HUES48 (cell line): ENCODE data around the gene ADAT2.
A peak's percentile ranks its signal among the peaks of the same experiment; 100 is the strongest.

Source experiments
- H3K27ac ChIP-seq: one replicate; pipeline ENCODE4 v1.7.0; 2013; ENCODE audit warnings: low read depth, low read length, inconsistent platforms
- H3K27me3 ChIP-seq: 2 replicates; pipeline ENCODE4 v1.6.1; 2013; ENCODE audit warnings: mild to moderate bottlenecking, low read length; ENCODE audit not compliant: control insufficient read depth, insufficient read depth
- H3K36me3 ChIP-seq: 2 replicates; pipeline ENCODE4 v1.6.1; 2013; ENCODE audit warnings: low read length; ENCODE audit not compliant: control insufficient read depth, insufficient read depth
- H3K4me1 ChIP-seq: 2 replicates; pipeline ENCODE4 v1.6.1; 2013; ENCODE audit warnings: mild to moderate bottlenecking, low read length; ENCODE audit not compliant: control insufficient read depth, insufficient read depth
- H3K4me3 ChIP-seq: 2 replicates; pipeline ENCODE4 v1.5.1; 2013; ENCODE audit warnings: mild to moderate bottlenecking, low read depth, low read length
- H3K9ac ChIP-seq: 2 replicates; pipeline ENCODE4 v1.6.1; 2013; ENCODE audit warnings: mild to moderate bottlenecking, low read depth, low read length, moderate library complexity
- H3K9me3 ChIP-seq: 2 replicates; pipeline ENCODE4 v1.6.1; 2013; ENCODE audit warnings: low read length; ENCODE audit not compliant: control insufficient read depth, insufficient read depth

Gene ADAT2

GRCh38 chr6:143441010-143441409, 9.5 kb downstream of the ADAT2 start:
- H3K27me3 ChIP-seq: no peaks in the 10 kb centered on the region
- H3K36me3 ChIP-seq: peaks cover 31% of the 10 kb centered on the region

GRCh38 chr6:143432588-143432987, 17.9 kb downstream of the ADAT2 start:
- Histone ChIP-seq H3K27ac (no peak overlapping the region), H3K4me1 (no peaks in the 10 kb centered on the region), H3K36me3 (peaks cover 66% of the 10 kb centered on the region), H3K9me3 (no peaks in the 10 kb centered on the region), H3K9ac (no peak overlapping the region), H3K27me3 (no peaks in the 10 kb centered on the region), H3K4me3 (no peak overlapping the region)

More at GRCh38 chr6:143441010-143441409, 9.5 kb downstream of the ADAT2 start:
- H3K27ac ChIP-seq: no peak overlapping the region
- peaks cover 9% of the 10 kb centered on the region for H3K4me1 ChIP-seq
- no peak overlapping the region for H3K9ac ChIP-seq
- no peak overlapping the region for H3K4me3 ChIP-seq
- H3K9me3 ChIP-seq: no peaks in the 10 kb centered on the region

- Histone ChIP-seq H3K27ac (no peak overlapping the region), H3K36me3 (peaks cover 55% of the 10 kb centered on the region), H3K9ac (no peak overlapping the region), H3K27me3 (no peaks in the 10 kb centered on the region), H3K9me3 (no peaks in the 10 kb centered on the region), H3K4me1 (no peaks in the 10 kb centered on the region), H3K4me3 (no peak overlapping the region)
These were observed 19.3 kb downstream of the ADAT2 start for GRCh38 chr6:143431226-143431625.

DNA sequence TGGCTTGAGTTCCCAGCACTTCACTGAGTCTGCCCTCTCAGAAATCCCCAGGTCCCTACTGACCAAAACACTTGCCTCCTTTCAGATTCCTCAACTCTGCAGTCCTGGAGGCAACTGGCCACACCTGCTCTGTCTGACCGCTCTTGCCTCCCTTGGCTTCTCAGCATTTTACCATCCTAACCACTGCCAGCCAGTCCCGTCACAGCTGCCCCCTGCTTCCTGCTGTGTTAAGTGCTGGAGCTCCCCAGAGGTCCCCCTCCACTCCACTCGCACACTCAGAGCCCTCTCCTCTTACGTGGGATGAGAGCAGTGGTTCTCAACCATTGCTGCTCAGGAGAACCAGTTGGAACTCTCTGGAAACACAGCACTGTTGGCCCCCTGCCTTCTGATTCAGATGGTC, 20.5 kb downstream of the ADAT2 start:
- H3K27me3 ChIP-seq: no peaks in the 10 kb centered on the region
- no peak overlapping the region for H3K4me3 ChIP-seq
- H3K9me3 ChIP-seq: no peaks in the 10 kb centered on the region
- H3K9ac ChIP-seq: no peak overlapping the region
- H3K36me3 ChIP-seq: peaks cover 48% of the 10 kb centered on the region
- H3K4me1 ChIP-seq: no peaks in the 10 kb centered on the region
- H3K27ac ChIP-seq: no peak overlapping the region

DNA sequence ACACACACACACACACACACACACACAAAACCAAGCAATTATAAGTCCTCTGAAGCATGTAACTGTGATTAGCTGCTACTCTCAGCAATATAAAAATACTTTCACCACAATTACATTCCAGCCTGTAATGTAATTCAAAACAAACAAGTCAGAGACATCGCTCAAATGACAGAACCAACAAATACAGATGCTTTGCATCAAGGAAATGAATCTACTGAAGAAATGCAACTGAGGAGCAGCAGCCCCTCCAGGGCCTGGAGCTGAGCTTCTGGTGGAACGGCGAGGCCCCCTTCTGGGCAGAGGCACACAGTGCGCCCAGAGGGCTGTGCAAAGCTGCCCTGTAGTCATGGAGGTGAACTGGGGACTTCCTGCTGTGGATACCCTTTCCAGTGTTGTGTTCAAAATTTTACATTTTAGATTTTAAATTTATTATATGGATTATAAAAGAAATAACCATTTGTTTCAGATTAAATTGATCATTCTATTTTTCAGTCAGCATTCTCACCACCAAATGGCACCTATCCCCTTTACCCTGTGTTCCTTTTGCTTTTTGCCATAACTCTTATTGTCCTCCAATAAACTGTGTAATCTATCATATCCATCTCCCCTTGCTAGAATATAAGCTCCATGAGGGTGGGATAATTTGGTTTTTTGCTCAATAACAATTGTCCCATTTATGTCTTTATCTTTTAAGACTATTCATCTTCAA, 23.2 kb downstream of the ADAT2 start:
- no peaks in the 10 kb centered on the region for H3K27me3 ChIP-seq
- H3K9me3 ChIP-seq: no peaks in the 10 kb centered on the region
- no peaks in the 10 kb centered on the region for H3K4me1 ChIP-seq
- H3K9ac ChIP-seq: no peak overlapping the region
- H3K4me3 ChIP-seq: no peak overlapping the region
- no peak overlapping the region for H3K27ac ChIP-seq
- peaks cover 25% of the 10 kb centered on the region for H3K36me3 ChIP-seq

DNA sequence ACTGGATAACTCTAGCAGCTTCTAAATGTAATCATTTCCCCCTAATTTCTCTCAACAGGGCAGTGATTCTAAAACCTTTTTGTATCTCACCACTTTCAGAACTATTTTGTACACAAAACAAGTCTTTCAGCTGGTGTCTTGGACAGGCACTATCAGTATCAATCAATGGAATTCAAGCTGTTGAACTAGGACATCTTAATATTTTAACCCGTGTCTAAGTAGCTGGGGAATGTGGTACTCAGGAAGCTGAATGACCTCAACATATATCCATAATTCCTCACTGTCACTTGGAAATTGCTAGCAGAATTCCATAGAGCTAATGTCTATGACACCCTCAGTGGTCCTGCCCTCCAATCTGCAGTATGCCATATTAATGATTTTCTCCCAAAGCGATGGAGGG, 24.5 kb downstream of the ADAT2 start:
- Histone ChIP-seq H3K9ac (no peak overlapping the region), H3K27me3 (no peaks in the 10 kb centered on the region), H3K36me3 (peaks cover 14% of the 10 kb centered on the region; the same call in 1 of the 2 replicates), H3K27ac (no peak overlapping the region), H3K4me3 (no peak overlapping the region), H3K9me3 (no peaks in the 10 kb centered on the region), H3K4me1 (no peaks in the 10 kb centered on the region)

- Histone ChIP-seq H3K9ac (no peak overlapping the region), H3K4me1 (no peaks in the 10 kb centered on the region), H3K27me3 (no peaks in the 10 kb centered on the region), H3K36me3 (no peaks in the 10 kb centered on the region), H3K27ac (no peak overlapping the region), H3K4me3 (no peak overlapping the region), H3K9me3 (no peaks in the 10 kb centered on the region)
These were observed 31.0 kb downstream of the ADAT2 start for GRCh38 chr6:143419526-143419925.

- Histone ChIP-seq H3K9ac (no peak overlapping the region), H3K9me3 (no peaks in the 10 kb centered on the region), H3K27me3 (no peaks in the 10 kb centered on the region), H3K36me3 (no peaks in the 10 kb centered on the region), H3K4me1 (peaks cover 8% of the 10 kb centered on the region; the same call in 1 of the 2 replicates), H3K27ac (no peak overlapping the region), H3K4me3 (no peak overlapping the region)
These were observed 35.7 kb downstream of the ADAT2 start for GRCh38 chr6:143414769-143415168.

DNA sequence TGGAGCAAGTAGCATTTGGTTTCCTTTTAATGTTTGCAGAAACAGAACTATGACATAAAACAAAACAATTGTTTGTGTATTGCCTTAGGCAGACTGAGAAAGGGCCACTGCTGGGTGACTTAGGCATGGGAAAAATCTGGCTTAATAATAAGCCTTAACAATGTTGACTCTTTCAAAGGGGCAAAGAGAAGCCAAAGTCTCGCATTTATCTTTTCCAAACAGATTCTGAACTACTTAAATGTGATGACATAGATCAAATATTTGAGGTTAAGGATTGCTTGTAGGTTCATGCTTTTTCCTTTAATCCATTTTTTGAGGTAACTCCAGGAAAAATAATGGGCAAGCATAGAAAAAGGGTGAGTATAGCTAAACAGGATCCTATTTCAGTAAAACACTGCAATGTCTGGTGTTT, 39.6 kb downstream of the ADAT2 start:
- Histone ChIP-seq H3K27ac (peak overlapping the region; percentile 49), H3K9ac (no peak overlapping the region), H3K27me3 (no peaks in the 10 kb centered on the region), H3K9me3 (no peaks in the 10 kb centered on the region), H3K36me3 (no peaks in the 10 kb centered on the region), H3K4me1 (peaks cover 8% of the 10 kb centered on the region; the same call in 1 of the 2 replicates), H3K4me3 (no peak overlapping the region)

GRCh38 chr6:143408787-143409162, 41.7 kb downstream of the ADAT2 start:
- H3K4me3 ChIP-seq: no peak overlapping the region
- peaks cover 14% of the 10 kb centered on the region; the same call in 1 of the 2 replicates for H3K4me1 ChIP-seq
- H3K36me3 ChIP-seq: no peaks in the 10 kb centered on the region

GRCh38 chr6:143408151-143408786, 42.2 kb downstream of the ADAT2 start:
- H3K27ac ChIP-seq: no peak overlapping the region
- H3K9me3 ChIP-seq: no peaks in the 10 kb centered on the region
- H3K4me3 ChIP-seq: no peak overlapping the region
- no peaks in the 10 kb centered on the region for H3K36me3 ChIP-seq
- H3K27me3 ChIP-seq: no peaks in the 10 kb centered on the region
- no peak overlapping the region for H3K9ac ChIP-seq
- peaks cover 14% of the 10 kb centered on the region; the same call in 1 of the 2 replicates for H3K4me1 ChIP-seq

More at GRCh38 chr6:143408787-143409162, 41.7 kb downstream of the ADAT2 start:
- H3K9me3 ChIP-seq: no peaks in the 10 kb centered on the region
- no peaks in the 10 kb centered on the region for H3K27me3 ChIP-seq
- H3K27ac ChIP-seq: no peak overlapping the region
- no peak overlapping the region for H3K9ac ChIP-seq
